ENCODE measurements around the gene PHLDB3. TPM values are rescaled to one million over a fixed set of nuclear protein-coding genes. Genes with fewer than 3 reads are reported as not detected.

Gene PHLDB3
- total RNA-seq, 2 experiments from 2014 or later = 12.9 to 14.9 TPM

- H3K36me3 Mint-ChIP-seq (ENCODE audit: low read depth) = peaks cover 6% of the 10 kb centered on the region
- peaks cover 5% of the 10 kb centered on the region for H3K4me1 Mint-ChIP-seq (ENCODE audit: low read depth)
- CTCF ChIA-PET = interaction anchor here (0.5 to 1.8 kb wide), 2 partner anchors 19 to 44 kb away, joined by 3 to 5 read pairs; no protein-coding TSS in a partner anchor
- no peak overlapping the region for H3K4me3 Mint-ChIP-seq
- H3K9me3 Mint-ChIP-seq = no peaks in the 10 kb centered on the region
- DNase-seq = no peak
- no peaks in the 10 kb centered on the region for H3K27me3 Mint-ChIP-seq (ENCODE audit: low read depth)
- intact Hi-C loops (cut with micrococcal nuclease) = no loop called here
- no peak overlapping the region for H3K27ac Mint-ChIP-seq
These were observed 13.8 kb downstream of the PHLDB3 start for GRCh38 chr19:43490759-43491158.

GRCh38 chr19:43489979-43490599, 14.5 kb downstream of the PHLDB3 start:
- DNase-seq = no peak
- intact Hi-C loops (cut with micrococcal nuclease) = no loop called here
- peaks cover 6% of the 10 kb centered on the region for H3K36me3 Mint-ChIP-seq (ENCODE audit: low read depth)
- H3K9me3 Mint-ChIP-seq = no peaks in the 10 kb centered on the region
- CTCF ChIA-PET = interaction anchor here (1.8 kb wide), 1 partner anchor 43 kb away, joined by 5 read pairs; no protein-coding TSS in a partner anchor
- no peak overlapping the region for H3K4me3 Mint-ChIP-seq
- H3K27me3 Mint-ChIP-seq (ENCODE audit: low read depth) = no peaks in the 10 kb centered on the region
- H3K27ac Mint-ChIP-seq = no peak overlapping the region
- H3K4me1 Mint-ChIP-seq (ENCODE audit: low read depth) = peaks cover 5% of the 10 kb centered on the region

GRCh38 chr19:43489310-43489709, 15.2 kb downstream of the PHLDB3 start:
- Mint-ChIP-seq H3K27ac (no peak overlapping the region), H3K4me3 (no peak overlapping the region), H3K36me3 (ENCODE audit: low read depth) (peaks cover 3% of the 10 kb centered on the region), H3K9me3 (no peaks in the 10 kb centered on the region), H3K27me3 (ENCODE audit: low read depth) (no peaks in the 10 kb centered on the region), H3K4me1 (ENCODE audit: low read depth) (peaks cover 5% of the 10 kb centered on the region)
- CTCF ChIA-PET = no interaction called here
- intact Hi-C loops (cut with micrococcal nuclease) = no loop called here
- DNase-seq = no peak

- no peaks in the 10 kb centered on the region for H3K9me3 Mint-ChIP-seq
- intact Hi-C loops (cut with micrococcal nuclease) = no loop called here
- no peaks in the 10 kb centered on the region for H3K27me3 Mint-ChIP-seq (ENCODE audit: low read depth)
- peaks cover 3% of the 10 kb centered on the region for H3K36me3 Mint-ChIP-seq (ENCODE audit: low read depth)
- CTCF ChIA-PET = no interaction called here
- H3K4me3 Mint-ChIP-seq = no peak overlapping the region
- peaks cover 5% of the 10 kb centered on the region for H3K4me1 Mint-ChIP-seq (ENCODE audit: low read depth)
- no peak overlapping the region for H3K27ac Mint-ChIP-seq
- DNase-seq = no peak
These were observed 16.4 kb downstream of the PHLDB3 start for GRCh38 chr19:43488179-43488578.

- Mint-ChIP-seq H3K9me3 (no peaks in the 10 kb centered on the region), H3K4me3 (no peak overlapping the region), H3K27me3 (ENCODE audit: low read depth) (no peaks in the 10 kb centered on the region), H3K4me1 (ENCODE audit: low read depth) (peaks cover 5% of the 10 kb centered on the region), H3K36me3 (ENCODE audit: low read depth) (peaks cover 5% of the 10 kb centered on the region), H3K27ac (no peak overlapping the region)
- DNase-seq = no peak
- intact Hi-C loops (cut with micrococcal nuclease) = no loop called here
- CTCF ChIA-PET = no interaction called here
These were observed 18.1 kb downstream of the PHLDB3 start for GRCh38 chr19:43486412-43486811.

GRCh38 chr19:43485951-43486350, 18.6 kb downstream of the PHLDB3 start:
- CTCF ChIA-PET = no interaction called here
- peaks cover 5% of the 10 kb centered on the region for H3K36me3 Mint-ChIP-seq (ENCODE audit: low read depth)
- H3K4me3 Mint-ChIP-seq = no peak overlapping the region
- no peak overlapping the region for H3K27ac Mint-ChIP-seq
- intact Hi-C loops (cut with micrococcal nuclease) = no loop called here
- H3K27me3 Mint-ChIP-seq (ENCODE audit: low read depth) = no peaks in the 10 kb centered on the region
- DNase-seq = no peak
- H3K9me3 Mint-ChIP-seq = no peaks in the 10 kb centered on the region
- peaks cover 5% of the 10 kb centered on the region for H3K4me1 Mint-ChIP-seq (ENCODE audit: low read depth)

- CTCF ChIA-PET = interaction anchor here (1.6 kb wide), 1 partner anchor 36 kb away, joined by 3 read pairs; no protein-coding TSS in a partner anchor
- no peak overlapping the region for H3K4me3 Mint-ChIP-seq
These were observed 21.3 kb downstream of the PHLDB3 start for GRCh38 chr19:43483281-43483680.

GRCh38 chr19:43482193-43482592, 22.4 kb downstream of the PHLDB3 start:
- intact Hi-C loops (cut with micrococcal nuclease) = no loop called here
- no peak for DNase-seq
- CTCF ChIA-PET = interaction anchor here (1.2 kb wide), 1 partner anchor 37 kb away, joined by 3 read pairs; no protein-coding TSS in a partner anchor
- Mint-ChIP-seq H3K4me1 (ENCODE audit: low read depth) (no peaks in the 10 kb centered on the region), H3K4me3 (no peak overlapping the region), H3K9me3 (no peaks in the 10 kb centered on the region), H3K27me3 (ENCODE audit: low read depth) (no peaks in the 10 kb centered on the region), H3K36me3 (ENCODE audit: low read depth) (peaks cover 9% of the 10 kb centered on the region), H3K27ac (no peak overlapping the region)

More at GRCh38 chr19:43483281-43483680, 21.3 kb downstream of the PHLDB3 start:
- Mint-ChIP-seq H3K27me3 (ENCODE audit: low read depth) (no peaks in the 10 kb centered on the region), H3K4me1 (ENCODE audit: low read depth) (no peaks in the 10 kb centered on the region), H3K36me3 (ENCODE audit: low read depth) (peaks cover 4% of the 10 kb centered on the region), H3K27ac (no peak overlapping the region), H3K9me3 (no peaks in the 10 kb centered on the region)
- no peak for DNase-seq
- intact Hi-C loops (cut with micrococcal nuclease) = no loop called here

- CTCF ChIA-PET = interaction anchor here (1.2 kb wide), 1 partner anchor 38 kb away, joined by 3 read pairs; no protein-coding TSS in a partner anchor
- intact Hi-C loops (cut with micrococcal nuclease) = no loop called here
- H3K9me3 Mint-ChIP-seq = no peaks in the 10 kb centered on the region
- no peaks in the 10 kb centered on the region for H3K4me1 Mint-ChIP-seq (ENCODE audit: low read depth)
- DNase-seq = no peak
- H3K36me3 Mint-ChIP-seq (ENCODE audit: low read depth) = peaks cover 12% of the 10 kb centered on the region
- H3K4me3 Mint-ChIP-seq = no peak overlapping the region
- no peak overlapping the region for H3K27ac Mint-ChIP-seq
- no peaks in the 10 kb centered on the region for H3K27me3 Mint-ChIP-seq (ENCODE audit: low read depth)
These were observed 22.8 kb downstream of the PHLDB3 start for GRCh38 chr19:43481701-43482100.

- H3K36me3 Mint-ChIP-seq (ENCODE audit: low read depth) = peaks cover 12% of the 10 kb centered on the region
- H3K4me3 Mint-ChIP-seq = no peak overlapping the region
- CTCF ChIA-PET = interaction anchor here (0.6 to 0.9 kb wide), 4 partner anchors 11 to 1940 kb away, joined by 3 to 6 read pairs (median 3); no protein-coding TSS in a partner anchor
- no peak overlapping the region for H3K27ac Mint-ChIP-seq
- H3K9me3 Mint-ChIP-seq = no peaks in the 10 kb centered on the region
- intact Hi-C loops (cut with micrococcal nuclease) = no loop called here
- no peaks in the 10 kb centered on the region for H3K27me3 Mint-ChIP-seq (ENCODE audit: low read depth)
- DNase-seq = no peak
- peaks cover 5% of the 10 kb centered on the region for H3K4me1 Mint-ChIP-seq (ENCODE audit: low read depth)
These were observed 24.0 kb downstream of the PHLDB3 start for GRCh38 chr19:43480574-43480973.

- Mint-ChIP-seq H3K27ac (no peak overlapping the region), H3K36me3 (ENCODE audit: low read depth) (peaks cover 16% of the 10 kb centered on the region), H3K4me1 (ENCODE audit: low read depth) (peaks cover 11% of the 10 kb centered on the region), H3K9me3 (no peaks in the 10 kb centered on the region), H3K27me3 (ENCODE audit: low read depth) (no peaks in the 10 kb centered on the region), H3K4me3 (no peak overlapping the region)
- intact Hi-C loops (cut with micrococcal nuclease) = no loop called here
- no peak for DNase-seq
- CTCF ChIA-PET = interaction anchor here (0.6 to 1.1 kb wide), 6 partner anchors 17 to 1940 kb away, joined by 3 to 6 read pairs (median 3); no protein-coding TSS in a partner anchor
These were observed 24.5 kb downstream of the PHLDB3 start for GRCh38 chr19:43479961-43480561.

- H3K9me3 Mint-ChIP-seq = no peaks in the 10 kb centered on the region
- no peak overlapping the region for H3K4me3 Mint-ChIP-seq
- H3K36me3 Mint-ChIP-seq (ENCODE audit: low read depth) = peaks cover 16% of the 10 kb centered on the region
- no peak for DNase-seq
- no peak overlapping the region for H3K27ac Mint-ChIP-seq
- intact Hi-C loops (cut with micrococcal nuclease) = no loop called here
- CTCF ChIA-PET = interaction anchor here (0.9 to 2.0 kb wide), 3 partner anchors 16 to 40 kb away, joined by 3 to 8 read pairs (median 6); no protein-coding TSS in a partner anchor
- no peaks in the 10 kb centered on the region for H3K27me3 Mint-ChIP-seq (ENCODE audit: low read depth)
- peaks cover 15% of the 10 kb centered on the region for H3K4me1 Mint-ChIP-seq (ENCODE audit: low read depth)
These were observed 25.3 kb downstream of the PHLDB3 start for GRCh38 chr19:43479226-43479625.

- Mint-ChIP-seq H3K36me3 (ENCODE audit: low read depth) (peaks cover 16% of the 10 kb centered on the region), H3K27ac (no peak overlapping the region)
- intact Hi-C loops (cut with micrococcal nuclease) = no loop called here
These were observed 26.2 kb downstream of the PHLDB3 start for GRCh38 chr19:43478323-43478722.

More at GRCh38 chr19:43478323-43478722, 26.2 kb downstream of the PHLDB3 start:
- Mint-ChIP-seq H3K4me3 (no peak overlapping the region), H3K9me3 (no peaks in the 10 kb centered on the region), H3K4me1 (ENCODE audit: low read depth) (peaks cover 18% of the 10 kb centered on the region), H3K27me3 (ENCODE audit: low read depth) (no peaks in the 10 kb centered on the region)
- CTCF ChIA-PET = interaction anchor here (2.0 kb wide), 1 partner anchor 41 kb away, joined by 8 read pairs; no protein-coding TSS in a partner anchor
- no peak for DNase-seq

Data from activated naive CD4-positive, alpha-beta T cell treated with anti-CD3 and anti-CD28 coated beads for 36 hours (primary cell).